CD14-positive monocyte (primary cell): ENCODE data around the gene CWC22. TPM values are rescaled to one million over a fixed set of nuclear protein-coding genes. Genes with fewer than 3 reads are reported as not detected.
A peak's percentile ranks its signal among the peaks of the same experiment; 100 is the strongest.
"Not testable (repeated sequence)": the region's sequence is repeated elsewhere in the genome, so short reads cannot be mapped to it uniquely, and the experiment has no call there.

ENCODE experiments used
- DNase-seq, 3 donors: peaks; one replicate each; pipeline ENCODE4 v3.0.0-alpha.2; 2011 to 2022
- H2AFZ ChIP-seq: 2 replicates; pipeline ENCODE4 v1.6.0; 2012; ENCODE audit warnings: mild to moderate bottlenecking, low read depth, low read length, inconsistent platforms; ENCODE audit not compliant: insufficient read depth, poor library complexity, severe bottlenecking
- H3K27ac ChIP-seq, 2 donors: 1 replicate in 1 of 2; 2 replicates in 1 of 2; pipeline ENCODE4 v1.5.1; 2012 to 2013; ENCODE audit warnings: low read length in 2 of 2, control low read depth in 1 of 2, inconsistent platforms in 1 of 2, low read depth in 1 of 2, mild to moderate bottlenecking in 1 of 2
- H3K27me3 ChIP-seq, 2 donors: one replicate each; pipeline versions ENCODE4 v1.6.0 to v1.6.1; 2011 to 2013; ENCODE audit warnings: low read length in 2 of 2; ENCODE audit not compliant: control insufficient read depth in 2 of 2, insufficient read depth in 2 of 2
- H3K36me3 ChIP-seq, 2 donors: replicated peaks in 1 of 2; 1 replicate in 1 of 2; 2 replicates in 1 of 2; pipeline versions ENCODE4 v1.5.1 to v1.6.1; 2012 to 2013; ENCODE audit warnings: low read length in 2 of 2, control low read depth in 1 of 2, inconsistent platforms in 1 of 2, mild to moderate bottlenecking in 1 of 2; ENCODE audit not compliant: insufficient read depth in 2 of 2, control insufficient read depth in 1 of 2
- H3K4me1 ChIP-seq, 2 donors: 1 replicate in 1 of 2; 2 replicates in 1 of 2; pipeline versions ENCODE4 v1.5.1 to v1.6.1; 2012 to 2013; ENCODE audit warnings: low read length in 2 of 2, control low read depth in 1 of 2, inconsistent platforms in 1 of 2, mild to moderate bottlenecking in 1 of 2, moderate library complexity in 1 of 2; ENCODE audit not compliant: insufficient read depth in 2 of 2, control insufficient read depth in 1 of 2
- H3K4me2 ChIP-seq: replicated peaks from 2 replicates; pipeline ENCODE3; 2012; ENCODE audit warnings: low read length, moderate library complexity, mild to moderate bottlenecking; ENCODE audit not compliant: poor library complexity, severe bottlenecking; ENCODE audit errors: extremely low read depth
- H3K4me3 ChIP-seq, 3 experiments: fragments of 200-600 bp in 1 of 3; sonication (generic) in 1 of 3; replicated peaks in 1 of 3; 1 replicate in 2 of 3; 2 replicates in 1 of 3; pipeline ENCODE4 v1.5.1; 2011 to 2013; ENCODE audit warnings: low read length in 3 of 3, mild to moderate bottlenecking in 3 of 3, control low read depth in 2 of 3, low read depth in 2 of 3, inconsistent platforms in 1 of 3, moderate library complexity in 1 of 3
- H3K79me2 ChIP-seq: 2 replicates; pipeline ENCODE4 v1.6.0; 2012; ENCODE audit warnings: mild to moderate bottlenecking, control low read depth, inconsistent platforms, low read length, moderate library complexity; ENCODE audit not compliant: insufficient read depth
- H3K9ac ChIP-seq: 2 replicates; pipeline ENCODE4 v1.6.0; 2017; ENCODE audit warnings: low read length, mild to moderate bottlenecking; ENCODE audit not compliant: insufficient read depth, poor library complexity, severe bottlenecking
- H3K9me3 ChIP-seq, 2 donors: replicated peaks in 1 of 2; 1 replicate in 1 of 2; 2 replicates in 1 of 2; pipeline versions ENCODE4 v1.5.1 to v1.6.1; 2012 to 2013; ENCODE audit warnings: low read length in 2 of 2, control low read depth in 1 of 2; ENCODE audit not compliant: control insufficient read depth in 1 of 2, insufficient read depth in 1 of 2
- H4K20me1 ChIP-seq: 2 replicates; pipeline ENCODE4 v1.6.0; 2012; ENCODE audit warnings: mild to moderate bottlenecking, low read length, control low read depth, moderate library complexity; ENCODE audit not compliant: insufficient read depth
- H3K27ac Mint-ChIP-seq, 7 donors: one replicate each; pipeline ENCODE4 v1.8.0; 2020; ENCODE audit warnings: mild to moderate bottlenecking in 7 of 7, mixed read lengths in 7 of 7, moderate library complexity in 6 of 7, inconsistent platforms in 2 of 7
- H3K27me3 Mint-ChIP-seq, 3 donors: one replicate each; pipeline ENCODE4 v1.8.0; 2021 to 2022; ENCODE audit warnings: low read depth in 3 of 3, mild to moderate bottlenecking in 3 of 3, mixed read lengths in 3 of 3, moderate library complexity in 3 of 3, inconsistent platforms in 1 of 3
- H3K36me3 Mint-ChIP-seq, 2 donors: one replicate each; pipeline ENCODE4 v1.8.0; 2020; ENCODE audit warnings: mixed read lengths in 2 of 2, inconsistent platforms in 1 of 2, mild to moderate bottlenecking in 1 of 2
- H3K4me1 Mint-ChIP-seq: one replicate; pipeline ENCODE4 v1.8.0; 2020; ENCODE audit warnings: mild to moderate bottlenecking, mixed read lengths
- H3K4me3 Mint-ChIP-seq, 2 donors: one replicate each; pipeline ENCODE4 v1.8.0; 2020; ENCODE audit warnings: mild to moderate bottlenecking in 2 of 2, mixed read lengths in 2 of 2, moderate library complexity in 1 of 2
- H3K9me3 Mint-ChIP-seq, 7 donors: one replicate each; pipeline ENCODE4 v1.8.0; 2020 to 2022; ENCODE audit warnings: mixed read lengths in 7 of 7, mild to moderate bottlenecking in 6 of 7, moderate library complexity in 6 of 7, inconsistent platforms in 2 of 7
- CTCF ChIP-seq: fragments of 200-600 bp; IDR thresholded peaks from one replicate; pipeline ENCODE4 v1.8.0; 2022; ENCODE audit warnings: antibody characterized with exemption, mild to moderate bottlenecking
- WGBS: methylation state at CpG from one replicate; pipeline ENCODE4 v1.1.5; 2013; ENCODE audit warnings: missing lambda C conversion rate; ENCODE audit not compliant: insufficient coverage; 5-methylcytosine and 5-hydroxymethylcytosine counted together
- intact Hi-C, 2 donors: fragments of 100-400 bp; cut with micrococcal nuclease; formaldehyde crosslinking; loops; one replicate each; pipeline versions ENCODE4 v1.15.0 to v1.15.1; 2023
- polyA minus RNA-seq: library from RNA; depleted of rRNA, polyadenylated mRNA; stranded (reverse); fragments of >200 nt; gene quantifications from 2 replicates; pipeline ENCODE4 v1.2.3, GENCODE V29; 2012
- polyA plus RNA-seq, 3 donors: library from polyadenylated mRNA; depleted of rRNA in 1 of 3; unstranded in 2 of 3; stranded (reverse) in 1 of 3; fragments of 300-500 nt in 2 of 3; fragments of >200 nt in 1 of 3; fragmentation: Illumina TruSeq in 2 of 3; gene quantifications; 1 replicate in 2 of 3; 2 replicates in 1 of 3; pipeline ENCODE4 v1.2.3, GENCODE V29; 2012 to 2021
- total RNA-seq, 12 experiments: library from RNA in 1 of 12; stranded (reverse) in 1 of 12; fragments of 120-200 nt in 1 of 12; gene quantifications; one replicate each; pipeline ENCODE4 v1.2.4 and lab custom pipeline; 2013 to 2026; ENCODE audit warnings: mixed read lengths in 6 of 12, inconsistent platforms in 1 of 12

The CWC22 gene
- total RNA-seq (2013), result 17.0 TPM
- polyA plus RNA-seq (10 to 100 TPM in 1 of 3 donors, 1 to 10 TPM in 2; 4.4 to 14.9 (median 9.5) TPM), polyA minus RNA-seq (3.5 and 5.9 TPM in 2 replicates), total RNA-seq (lab: John Stamatoyannopoulos, UW) (21.9 to 43.4 (median 35.5) reads per million in 11 experiments)

GRCh38 chr2:180006781-180007579, at the start of gene CWC22:
Gene CWC22 (minus strand): TSS chr2:180007297. CDS start chr2:179993341, 13,956 bp downstream.
- Mint-ChIP-seq H3K27ac (peak within 1 kb of the TSS; percentile 98 to 100 (median 100)), H3K9me3 (peaks cover 0 to 2% (median 0%) of the 10 kb centered on the region in 7 donors), H3K27me3 (peaks cover 0 to 2% (median 0%) of the 10 kb centered on the region in 3 donors), H3K36me3 (peaks cover 0 to 4% of the 10 kb centered on the region in 2 donors), H3K4me1 (peaks cover 52% of the 10 kb centered on the region), H3K4me3 (peak within 1 kb of the TSS; percentile 90 to 94)
- Histone ChIP-seq H3K36me3 (no peaks in the 10 kb centered on the region), H3K4me1 (peaks cover 41 to 42% of the 10 kb centered on the region in 2 donors), H3K27ac (peak within 1 kb of the TSS; percentile 84 to 99), H3K4me2 (peak within 1 kb of the TSS; percentile 87), H3K27me3 (no peaks in the 10 kb centered on the region), H4K20me1 (peaks cover 8% of the 10 kb centered on the region), H3K4me3 (peak within 1 kb of the TSS; percentile 81 to 94 (median 82)), H3K9ac (peak within 1 kb of the TSS; percentile 96), H3K9me3 (no peaks in the 10 kb centered on the region), H2AFZ (peak within 1 kb of the TSS; percentile 90), H3K79me2 (peaks cover 49% of the 10 kb centered on the region)
- TF ChIP-seq CTCF, result no peak
- peak; percentile 90 to 94 (median 92) for DNase-seq
- intact Hi-C loops, result loop anchor here in 1 of 2 donors (10.0 kb wide), 1 partner anchor 968 kb away; no protein-coding TSS in a partner anchor
- 0% methylated on average over 26 of the region's 46 CpGs for WGBS

DNA sequence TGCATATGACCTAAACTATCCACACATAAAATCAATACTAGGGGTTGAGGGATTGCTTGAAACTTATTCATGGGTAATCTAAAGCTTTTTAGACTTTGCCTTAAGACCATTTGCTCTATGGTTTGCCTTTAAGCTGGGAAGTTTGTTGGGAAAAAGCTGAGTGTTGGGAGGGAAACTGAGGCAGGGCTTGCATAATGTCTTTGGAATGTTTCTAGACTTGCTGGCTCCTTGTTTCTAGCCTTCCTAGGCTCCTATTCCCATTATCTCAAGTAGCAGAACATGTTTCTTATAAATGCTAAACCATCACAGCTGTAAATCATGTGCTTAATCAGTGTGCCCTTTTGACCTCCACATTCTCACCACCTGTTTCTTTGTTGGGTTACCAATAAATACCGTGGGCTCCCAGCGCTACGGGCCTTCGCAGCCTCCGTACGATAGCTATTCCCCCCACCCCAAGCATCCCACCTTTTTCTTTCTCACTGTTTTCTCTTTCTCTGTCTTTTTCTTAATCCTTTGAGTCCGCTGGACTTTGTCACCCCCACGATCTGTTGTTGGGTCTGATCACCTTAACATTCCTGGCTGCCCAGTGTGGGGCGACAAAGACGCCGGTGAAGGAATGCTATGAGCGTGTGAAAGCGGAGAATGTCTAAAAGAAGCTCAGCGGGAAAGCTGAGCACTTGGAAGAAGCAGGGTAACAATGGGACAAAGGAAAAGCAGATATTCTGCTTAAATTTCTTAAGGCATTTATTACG, 49.4 kb upstream of the CWC22 start:
- Histone ChIP-seq H3K36me3 (no peaks in the 10 kb centered on the region), H3K4me1 (no peaks in the 10 kb centered on the region), H3K27me3 (no peaks in the 10 kb centered on the region), H4K20me1 (no peaks in the 10 kb centered on the region), H3K4me2 (no peak overlapping the region), H3K27ac (no peak overlapping the region), H2AFZ (no peak overlapping the region), H3K4me3 (no peak overlapping the region), H3K9me3 (no peaks in the 10 kb centered on the region), H3K9ac (no peak overlapping the region), H3K79me2 (no peaks in the 10 kb centered on the region)
- 96% methylated on average over 14 of the region's 15 CpGs for WGBS
- H3K4me1 Mint-ChIP-seq, result no peaks in the 10 kb centered on the region
- no peaks in the 10 kb centered on the region for H3K36me3 Mint-ChIP-seq
- no peak overlapping the region for H3K4me3 Mint-ChIP-seq
- DNase-seq, result no peak
- H3K27ac Mint-ChIP-seq, result no peak overlapping the region
- H3K9me3 Mint-ChIP-seq, result peaks cover 0 to 10% (median 1%) of the 10 kb centered on the region in 7 donors
- intact Hi-C loops, result no loop called here
- no peak for TF ChIP-seq CTCF
- H3K27me3 Mint-ChIP-seq, result peaks cover 0 to 3% (median 0%) of the 10 kb centered on the region in 3 donors

- H3K4me1 ChIP-seq, H3K4me1 Mint-ChIP-seq, H3K36me3 Mint-ChIP-seq, H3K9ac ChIP-seq, H3K4me3 Mint-ChIP-seq, H3K4me2 ChIP-seq, H3K27me3 ChIP-seq, H3K27ac ChIP-seq, H3K4me3 ChIP-seq, H3K9me3 Mint-ChIP-seq, H3K79me2 ChIP-seq, intact Hi-C loops, DNase-seq, H4K20me1 ChIP-seq, H3K27me3 Mint-ChIP-seq, H3K27ac Mint-ChIP-seq, H2AFZ ChIP-seq, H3K9me3 ChIP-seq, H3K36me3 ChIP-seq: not testable (repeated sequence)
- no CpG with 5 or more reads among the region's 1 CpG for WGBS
These were observed 47.5 kb upstream of the CWC22 start for GRCh38 chr2:180054576-180054975.
